GM12874 (cell line): Measurements from ENCODE around the gene TMEM178B.

Experiments
- CTCF ChIP-seq: IDR thresholded peaks from 2 replicates; pipeline ENCODE4 v1.5.1; 2011; ENCODE audit warnings: low read depth, mild to moderate bottlenecking, control low read depth, low read length, moderate library complexity; ENCODE audit not compliant: insufficient read depth

TMEM178B gene

GRCh38 chr7:141455723-141456122, 381.9 kb downstream of the TMEM178B start:
- no peak for TF ChIP-seq CTCF

GRCh38 chr7:141456298-141456697, 382.4 kb downstream of the TMEM178B start:
- TF ChIP-seq CTCF = no peak

- TF ChIP-seq CTCF = no peak
Measured at GRCh38 chr7:141456711-141457110, 382.8 kb downstream of the TMEM178B start.

GRCh38 chr7:141460781-141461715, 387.2 kb downstream of the TMEM178B start:
- TF ChIP-seq CTCF = no peak

GRCh38 chr7:141461924-141462323, 388.1 kb downstream of the TMEM178B start:
- TF ChIP-seq CTCF = no peak

- TF ChIP-seq CTCF = no peak
Measured at GRCh38 chr7:141462958-141463357, 389.1 kb downstream of the TMEM178B start.

- no peak for TF ChIP-seq CTCF
Measured at GRCh38 chr7:141463986-141464385, 390.1 kb downstream of the TMEM178B start.
